ENCODE measurements around the gene ZNF518A. TPM values are rescaled to one million over a fixed set of nuclear protein-coding genes. Genes with fewer than 3 reads are reported as not detected.

The ZNF518A gene
- total RNA-seq, 1 donor from 2014 or later, result 21.1 TPM

- no peak for FAIRE-seq
- Histone ChIP-seq H3K4me3 (ENCODE audit: low read depth, low read length) (peak overlapping the region; percentile 69), H3K36me3 (ENCODE audit: control insufficient read depth, insufficient read depth, low read length) (no peaks in the 10 kb centered on the region), H3K27me3 (ENCODE audit: control insufficient read depth, insufficient read depth, low read length) (no peaks in the 10 kb centered on the region)
- TF ChIP-seq, protein P1, sequence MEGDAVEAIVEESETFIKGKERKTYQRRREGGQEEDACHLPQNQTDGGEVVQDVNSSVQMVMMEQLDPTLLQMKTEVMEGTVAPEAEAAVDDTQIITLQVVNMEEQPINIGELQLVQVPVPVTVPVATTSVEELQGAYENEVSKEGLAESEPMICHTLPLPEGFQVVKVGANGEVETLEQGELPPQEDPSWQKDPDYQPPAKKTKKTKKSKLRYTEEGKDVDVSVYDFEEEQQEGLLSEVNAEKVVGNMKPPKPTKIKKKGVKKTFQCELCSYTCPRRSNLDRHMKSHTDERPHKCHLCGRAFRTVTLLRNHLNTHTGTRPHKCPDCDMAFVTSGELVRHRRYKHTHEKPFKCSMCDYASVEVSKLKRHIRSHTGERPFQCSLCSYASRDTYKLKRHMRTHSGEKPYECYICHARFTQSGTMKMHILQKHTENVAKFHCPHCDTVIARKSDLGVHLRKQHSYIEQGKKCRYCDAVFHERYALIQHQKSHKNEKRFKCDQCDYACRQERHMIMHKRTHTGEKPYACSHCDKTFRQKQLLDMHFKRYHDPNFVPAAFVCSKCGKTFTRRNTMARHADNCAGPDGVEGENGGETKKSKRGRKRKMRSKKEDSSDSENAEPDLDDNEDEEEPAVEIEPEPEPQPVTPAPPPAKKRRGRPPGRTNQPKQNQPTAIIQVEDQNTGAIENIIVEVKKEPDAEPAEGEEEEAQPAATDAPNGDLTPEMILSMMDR (IDR thresholded peaks at IDR 0.05; ENCODE audit: insufficient read depth, low read length, severe bottlenecking), result no peak
- DNase-seq (ENCODE audit: low read depth), result peak; percentile 78
These were observed 40.2 kb upstream of the ZNF518A start for GRCh38 chr10:96089670-96090462.

- H3K4me3 ChIP-seq (ENCODE audit: low read depth, low read length), result peak overlapping the region; percentile 69
- H3K36me3 ChIP-seq (ENCODE audit: control insufficient read depth, insufficient read depth, low read length), result no peaks in the 10 kb centered on the region
- no peaks in the 10 kb centered on the region for H3K27me3 ChIP-seq (ENCODE audit: control insufficient read depth, insufficient read depth, low read length)
- TF ChIP-seq, protein P1 (IDR thresholded peaks at IDR 0.05; ENCODE audit: insufficient read depth, low read length, severe bottlenecking), result no peak
- FAIRE-seq (no peak), DNase-seq (ENCODE audit: low read depth) (no peak)
These were observed 39.7 kb upstream of the ZNF518A start for GRCh38 chr10:96090463-96090800.

- FAIRE-seq (no peak), DNase-seq (ENCODE audit: low read depth) (no peak)
- no peak overlapping the region for H3K4me3 ChIP-seq (ENCODE audit: low read depth, low read length)
- H3K36me3 ChIP-seq (ENCODE audit: control insufficient read depth, insufficient read depth, low read length), result no peaks in the 10 kb centered on the region
- TF ChIP-seq, protein P1 (IDR thresholded peaks at IDR 0.05; ENCODE audit: insufficient read depth, low read length, severe bottlenecking), result no peak
- peaks cover 2% of the 10 kb centered on the region for H3K27me3 ChIP-seq (ENCODE audit: control insufficient read depth, insufficient read depth, low read length)
These were observed 36.9 kb upstream of the ZNF518A start for GRCh38 chr10:96092999-96093767.

- Histone ChIP-seq H3K27me3 (ENCODE audit: control insufficient read depth, insufficient read depth, low read length) (peaks cover 2% of the 10 kb centered on the region), H3K36me3 (ENCODE audit: control insufficient read depth, insufficient read depth, low read length) (no peaks in the 10 kb centered on the region), H3K4me3 (ENCODE audit: low read depth, low read length) (no peak overlapping the region)
- FAIRE-seq (no peak), DNase-seq (ENCODE audit: low read depth) (no peak)
- TF ChIP-seq, protein P1 (IDR thresholded peaks at IDR 0.05; ENCODE audit: insufficient read depth, low read length, severe bottlenecking), result no peak
These were observed 36.1 kb upstream of the ZNF518A start for GRCh38 chr10:96093948-96094347.

- H3K27me3 ChIP-seq (ENCODE audit: control insufficient read depth, insufficient read depth, low read length), result peaks cover 3% of the 10 kb centered on the region
- FAIRE-seq (no peak), DNase-seq (ENCODE audit: low read depth) (no peak)
- no peaks in the 10 kb centered on the region for H3K36me3 ChIP-seq (ENCODE audit: control insufficient read depth, insufficient read depth, low read length)
- H3K4me3 ChIP-seq (ENCODE audit: low read depth, low read length), result no peak overlapping the region
- TF ChIP-seq, protein P1 (IDR thresholded peaks at IDR 0.05; ENCODE audit: insufficient read depth, low read length, severe bottlenecking), result no peak
These were observed 33.1 kb upstream of the ZNF518A start for GRCh38 chr10:96096958-96097357.
